Activated gamma-delta T cell treated with anti-CD3 and anti-CD28 coated beads, Interleukin-2, amount 50 U/mL, for 16 hours (primary cell): ENCODE results near the gene LMF1.
"Not testable (repeated sequence)": the region's sequence is repeated elsewhere in the genome, so short reads cannot be mapped to it uniquely, and the experiment has no call there.

ENCODE experiments used
- DNase-seq: peaks from one replicate; pipeline ENCODE4 v3.0.0-alpha.2; 2020; ENCODE audit warnings: low read depth

The LMF1 gene

GRCh38 chr16:867421-868385 lies 103.1 kb downstream of the LMF1 start:
- no peak for DNase-seq

GRCh38 chr16:866252-866896 lies 104.4 kb downstream of the LMF1 start:
- DNase-seq = no peak

DNA sequence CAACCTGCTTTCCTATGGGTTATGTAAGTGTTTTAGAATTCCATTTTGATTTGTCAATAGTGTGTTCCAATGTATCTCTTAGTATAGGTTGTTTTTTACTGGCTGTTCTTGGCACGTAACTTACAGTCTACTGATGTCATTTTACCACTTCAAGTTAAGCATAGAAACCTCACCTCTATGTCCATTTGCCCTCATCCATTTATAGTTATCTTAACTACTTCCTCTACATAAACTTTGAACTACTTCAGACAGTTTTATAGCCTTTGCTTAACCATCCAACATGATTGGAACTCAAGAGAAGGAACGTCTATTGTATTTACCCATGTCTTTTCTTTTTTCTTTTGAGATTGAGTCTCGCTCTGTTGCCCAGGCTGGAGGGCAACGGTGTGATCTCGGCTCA lies 105.8 kb downstream of the LMF1 start:
- DNase-seq = no peak

- no peak for DNase-seq
Measured at GRCh38 chr16:861446-861845, 109.3 kb downstream of the LMF1 start.

GRCh38 chr16:860891-861290 lies 109.9 kb downstream of the LMF1 start:
- no peak for DNase-seq

DNA sequence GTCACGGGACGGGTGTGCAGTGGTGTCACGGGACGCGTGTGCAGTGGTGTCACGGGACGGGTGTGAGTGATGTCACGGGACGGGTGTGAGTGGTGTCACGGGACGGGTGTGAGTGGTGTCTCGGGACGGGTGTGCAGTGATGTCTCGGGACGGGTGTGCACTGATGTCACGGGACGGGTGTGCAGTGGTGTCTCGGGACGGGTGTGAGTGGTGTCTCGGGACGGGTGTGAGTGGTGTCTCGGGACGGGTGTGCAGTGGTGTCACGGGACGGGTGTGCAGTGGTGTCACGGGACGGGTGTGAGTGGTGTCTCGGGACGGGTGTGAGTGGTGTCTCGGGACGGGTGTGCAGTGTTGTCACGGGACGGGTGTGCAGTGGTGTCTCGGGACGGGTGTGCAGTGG lies 111.8 kb downstream of the LMF1 start:
- DNase-seq = not testable (repeated sequence)

DNA sequence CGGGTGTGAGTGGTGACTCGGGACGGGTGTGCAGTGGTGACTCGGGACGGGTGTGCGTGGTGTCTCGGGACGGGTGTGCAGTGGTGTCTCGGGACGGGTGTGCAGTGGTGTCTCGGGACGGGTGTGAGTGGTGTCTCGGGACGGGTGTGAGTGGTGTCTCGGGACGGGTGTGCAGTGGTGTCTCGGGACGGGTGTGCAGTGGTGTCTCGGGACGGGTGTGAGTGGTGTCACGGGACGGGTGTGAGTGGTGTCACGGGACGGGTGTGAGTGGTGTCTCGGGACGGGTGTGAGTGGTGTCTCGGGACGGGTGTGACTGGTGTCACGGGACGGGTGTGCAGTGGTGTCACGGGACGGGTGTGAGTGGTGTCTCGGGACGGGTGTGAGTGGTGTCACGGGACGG lies 112.3 kb downstream of the LMF1 start:
- not testable (repeated sequence) for DNase-seq

- no peak for DNase-seq
Measured at GRCh38 chr16:856811-857210, 114.0 kb downstream of the LMF1 start.

DNA sequence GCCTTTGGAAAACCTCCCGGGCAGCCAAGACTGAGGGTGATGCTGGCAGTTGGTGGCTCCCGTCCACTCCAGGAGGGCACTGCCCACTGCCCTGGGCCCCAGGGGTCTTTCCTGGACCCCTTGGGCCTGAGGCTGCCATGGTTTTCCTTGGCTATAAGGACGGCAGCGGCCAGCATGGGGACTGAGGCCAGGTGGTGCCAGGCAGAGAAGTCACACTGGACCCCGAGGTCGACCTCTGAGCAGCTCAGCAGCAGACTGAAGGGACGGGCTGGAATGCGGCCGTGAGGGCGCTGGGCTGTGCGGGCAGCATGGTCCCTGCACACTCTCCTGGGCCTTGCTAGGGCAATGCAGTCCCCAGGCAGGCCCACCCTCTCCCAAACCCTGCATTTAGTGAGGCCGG lies 114.7 kb downstream of the LMF1 start:
- no peak for DNase-seq

DNA sequence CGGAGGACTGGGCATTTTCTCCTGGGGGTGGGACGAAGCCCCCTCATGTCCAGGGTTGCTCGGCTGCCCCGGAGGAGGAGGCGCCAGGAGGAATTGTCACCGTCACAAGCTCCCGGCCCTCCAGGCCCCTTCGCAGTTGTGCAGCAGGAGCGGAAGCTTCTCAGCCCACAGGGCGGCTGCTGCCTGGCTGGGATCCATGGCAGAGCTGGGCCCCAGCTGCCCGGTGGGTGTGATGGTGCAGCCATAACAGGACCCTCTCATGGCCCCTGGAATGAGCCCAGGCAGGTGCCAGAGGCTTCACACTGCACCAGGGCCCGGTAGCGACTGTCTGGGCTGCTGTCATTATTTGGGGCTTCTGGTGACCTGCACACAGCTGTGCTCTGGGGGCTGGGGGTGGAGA lies 115.3 kb downstream of the LMF1 start:
- DNase-seq = no peak

GRCh38 chr16:854808-855410 lies 115.9 kb downstream of the LMF1 start:
- DNase-seq = no peak

DNA sequence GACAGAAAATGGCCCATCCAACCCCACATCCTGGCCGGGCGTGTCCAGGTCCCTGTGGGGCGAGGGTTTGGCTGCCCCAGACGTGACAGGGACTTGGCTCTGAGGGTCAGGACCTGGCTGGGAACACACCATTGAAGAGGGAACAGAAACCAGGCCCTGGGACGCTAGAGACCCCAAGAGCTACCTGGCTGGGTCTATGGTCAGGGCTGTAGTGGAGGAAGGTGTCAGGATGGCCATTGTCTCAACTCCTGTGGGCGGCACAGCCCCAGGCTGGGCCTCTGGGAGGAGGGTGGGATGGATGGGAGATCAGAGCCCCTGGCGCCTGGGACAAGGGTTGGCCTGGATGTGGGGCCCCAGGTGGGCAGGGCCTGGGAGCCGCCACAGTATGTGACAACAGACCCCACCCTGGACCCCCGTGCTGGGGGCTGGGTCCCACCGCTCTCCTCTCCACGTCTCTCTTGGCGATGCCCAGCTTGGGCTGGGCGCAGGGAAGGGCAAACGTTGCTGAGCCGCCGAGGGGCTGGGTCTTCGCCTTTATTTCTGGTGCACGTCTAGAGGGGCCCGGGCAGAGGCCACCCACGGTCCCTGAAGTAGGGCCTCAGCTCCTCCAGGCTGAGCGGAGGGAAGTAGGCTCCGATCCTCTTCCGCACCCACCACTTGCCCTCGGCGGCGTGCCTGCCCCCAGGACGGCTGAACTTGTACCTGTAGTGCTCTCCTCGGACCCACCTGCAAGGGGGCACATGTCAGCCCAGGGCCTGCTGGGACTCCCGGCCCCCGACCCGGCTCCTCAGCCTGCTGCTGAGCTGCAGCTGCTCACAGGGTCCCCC lies 116.6 kb downstream of the LMF1 start:
- no peak for DNase-seq

DNA sequence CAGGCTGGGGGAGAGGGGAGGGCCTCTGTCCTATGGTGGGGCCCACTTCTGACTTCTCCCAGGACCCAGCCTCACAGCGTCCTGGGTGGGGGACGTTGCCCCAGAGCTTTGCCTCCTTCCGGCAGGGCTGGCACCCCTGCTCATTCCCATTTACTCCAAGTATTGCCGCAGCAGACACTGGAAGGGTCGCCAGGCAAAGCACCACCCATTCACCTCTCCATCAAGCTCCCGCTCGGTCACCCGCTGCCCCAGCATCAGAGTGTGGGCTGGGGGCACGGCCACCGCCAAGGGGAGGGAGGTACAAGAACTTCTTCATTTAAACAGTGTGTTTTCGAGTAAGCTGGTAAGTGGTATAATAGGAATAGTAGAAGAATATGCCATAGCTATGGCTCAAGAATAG lies 117.5 kb downstream of the LMF1 start:
- no peak for DNase-seq

GRCh38 chr16:852451-853185 lies 118.2 kb downstream of the LMF1 start:
- DNase-seq = no peak

DNA sequence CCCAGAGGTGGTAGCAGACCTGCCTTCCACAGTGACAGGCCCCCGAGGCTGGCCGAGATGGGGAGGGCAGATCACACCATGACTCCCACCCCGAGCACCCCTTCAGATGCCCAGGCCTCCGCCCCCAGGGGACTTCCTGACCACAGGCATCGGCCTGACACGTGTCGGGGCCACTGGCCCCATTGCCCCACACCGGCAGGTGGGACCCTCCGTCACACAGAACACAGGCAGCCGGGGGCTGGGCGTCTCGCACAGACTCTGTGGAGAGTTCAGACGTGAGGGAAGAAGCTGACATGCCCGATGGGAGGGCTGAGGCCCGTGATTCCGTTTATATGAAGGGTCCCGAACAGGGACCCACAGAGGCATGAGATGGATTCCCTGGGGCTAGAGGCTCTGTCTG lies 118.9 kb downstream of the LMF1 start:
- DNase-seq = no peak

GRCh38 chr16:851209-851810 lies 119.5 kb downstream of the LMF1 start:
- DNase-seq = no peak

DNA sequence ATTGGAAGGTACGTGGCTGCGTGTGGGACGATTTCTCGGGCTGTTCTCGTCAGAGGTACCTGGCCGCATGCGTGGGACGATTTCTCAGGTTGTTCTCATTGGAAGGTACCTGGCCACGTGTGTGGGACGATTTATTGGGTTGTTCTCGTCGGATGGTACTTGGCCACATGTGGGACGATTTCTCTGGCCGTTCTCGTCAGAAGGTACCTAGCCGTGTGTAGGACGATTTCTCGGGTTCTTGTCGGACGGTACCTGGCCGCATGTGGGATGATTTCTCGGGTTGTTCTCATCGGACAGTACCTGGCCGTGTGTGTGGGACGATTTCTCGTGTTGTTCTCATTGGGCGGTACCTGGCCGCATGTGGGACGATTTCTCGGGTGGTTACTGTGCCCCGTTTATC lies 120.1 kb downstream of the LMF1 start:
- DNase-seq = no peak

DNA sequence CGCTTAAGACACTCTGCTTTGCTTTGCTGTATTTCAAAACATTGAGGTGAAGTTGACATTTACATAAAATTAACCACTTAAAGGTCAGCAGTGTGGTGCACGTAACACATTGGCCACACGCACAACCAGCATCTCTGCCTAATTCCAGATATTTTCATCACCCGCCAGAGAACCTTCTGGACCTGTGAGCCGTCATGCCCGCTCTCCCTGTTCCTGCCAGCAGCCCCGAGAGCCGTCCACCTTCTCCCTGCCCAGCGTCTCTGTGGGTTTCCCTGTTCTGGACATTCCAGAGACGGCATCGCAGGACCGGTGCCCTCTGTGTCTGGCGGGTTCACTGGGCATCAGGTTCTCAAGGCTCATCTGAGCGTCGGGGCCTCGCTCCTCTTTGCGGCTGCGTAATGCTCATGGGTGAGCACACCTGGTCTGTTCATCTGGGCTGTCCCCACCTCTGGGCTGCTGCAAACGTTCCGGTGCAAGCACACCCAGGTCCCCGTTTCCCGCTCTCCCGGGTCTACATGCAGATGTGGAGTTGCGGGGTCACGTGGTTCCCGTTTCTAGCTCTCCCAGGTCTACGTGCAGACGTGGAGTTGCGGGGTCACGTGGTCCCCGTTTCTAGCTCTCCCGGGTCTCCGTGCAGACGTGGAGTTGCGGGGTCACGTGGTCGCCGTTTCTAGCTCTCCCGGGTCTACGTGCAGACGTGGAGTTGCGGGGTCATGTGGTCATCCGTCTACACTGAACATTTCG lies 122.1 kb downstream of the LMF1 start:
- DNase-seq = no peak

GRCh38 chr16:847681-848445 lies 122.9 kb downstream of the LMF1 start:
- DNase-seq = no peak

DNA sequence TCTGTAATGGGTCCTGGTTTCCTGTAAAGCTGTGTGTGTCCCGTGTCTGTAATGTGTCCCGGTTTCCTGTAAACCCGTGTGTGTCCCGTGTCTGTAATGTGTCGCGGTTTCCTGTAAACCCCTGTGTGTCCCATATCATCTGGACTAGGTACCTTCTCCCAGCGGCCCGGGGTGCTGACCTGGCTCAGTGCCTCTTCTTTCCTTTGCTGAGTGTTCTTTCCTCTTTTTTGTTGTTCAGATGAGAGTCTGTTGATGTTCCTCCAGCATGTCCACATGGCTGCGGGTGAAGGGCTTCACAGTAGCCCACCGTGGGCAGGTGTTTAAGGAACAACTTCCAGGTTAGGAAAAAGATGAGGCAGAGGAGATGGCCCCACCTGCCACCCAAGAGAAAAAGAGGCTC lies 123.6 kb downstream of the LMF1 start:
- no peak for DNase-seq
